ENCODE measurements around the gene SP140. TPM values are rescaled to one million over a fixed set of nuclear protein-coding genes. Genes with fewer than 3 reads are reported as not detected.

SP140 gene
- total and polyA plus RNA-seq, 9 of the 15 experiments (the other 6 are each of a cell fraction or from before 2014, with no cell fraction given) = 0.04 to 1.1 (median 0.57) TPM; not detected in 1

GRCh38 chr2:230326453-230327417 lies 101.2 kb downstream of the SP140 start, which contains the start of gene SP140L (continued):
- no peak for TF ChIP-seq CLOCK (CRISPR knock-in tag; IDR thresholded peaks at IDR 0.05; ENCODE audit: borderline replicate concordance)
- TF ChIP-seq JUND (IDR thresholded peaks at IDR 0.05; ENCODE audit: borderline replicate concordance, low read depth, low read length) = peak; percentile 89
- peak; percentile 75; the same call in 1 of the 3 replicates for TF ChIP-seq JUND (tag; IDR thresholded peaks at IDR 0.05; ENCODE audit: borderline replicate concordance, low read depth, low read length)
- no peak for TF ChIP-seq ZHX1 (conservative IDR thresholded peaks at IDR 0.05; ENCODE audit: low read length)
- TF ChIP-seq PHTF2 (CRISPR knock-in tag; IDR thresholded peaks at IDR 0.05) = no peak
- no peak for TF ChIP-seq CEBPG (CRISPR knock-in tag; IDR thresholded peaks at IDR 0.05)
- TF ChIP-seq CEBPG (tag; conservative IDR thresholded peaks at IDR 0.05 in 1 of 2, IDR thresholded peaks at IDR 0.05 in 1 of 2) = peak in 1 of 2 experiments; percentile 58; a peak in 2 of 4 replicates
- TF ChIP-seq ETV6 (IDR thresholded peaks at IDR 0.05; ENCODE audit: borderline replicate concordance in 1 of 2, low read depth in 2 of 2, low read length in 1 of 2) = no peak
- TF ChIP-seq ETV6 (CRISPR knock-in tag; IDR thresholded peaks at IDR 0.05; ENCODE audit: borderline replicate concordance) = no peak
- TF ChIP-seq NFYB (IDR thresholded peaks at IDR 0.05; ENCODE audit: extremely low read depth, insufficient read length) = no peak
- TF ChIP-seq ETV1 (tag; conservative IDR thresholded peaks at IDR 0.05; ENCODE audit: low read depth) = 0 out of 2 replicates have a peak, but pooled peaks have one; percentile 27
- TF ChIP-seq EP300 (IDR thresholded peaks at IDR 0.05; ENCODE audit: low read length) = 0 out of 2 replicates have a peak, but pooled peaks have one; percentile 24
- peak; percentile 93 for TF ChIP-seq GABPA (tag; conservative IDR thresholded peaks at IDR 0.05; ENCODE audit: low read depth)
- no peak for TF ChIP-seq ZNF239 (CRISPR knock-in tag; IDR thresholded peaks at IDR 0.05)
- no peak for TF ChIP-seq THRAP3 (IDR thresholded peaks at IDR 0.05; ENCODE audit: borderline replicate concordance)
- no peak for TF ChIP-seq HES1 (IDR thresholded peaks at IDR 0.05; ENCODE audit: low read depth)
- no peak for TF ChIP-seq SMARCA4 (IDR thresholded peaks at IDR 0.05)
- TF ChIP-seq CBX3 (IDR thresholded peaks at IDR 0.05; ENCODE audit: borderline replicate concordance in 1 of 2, low read length in 2 of 2) = 0 out of 3 replicates have a peak, but pooled peaks of 1 of the 2 experiments have one; percentile 15
- TF ChIP-seq ZNF589 (CRISPR knock-in tag; IDR thresholded peaks at IDR 0.05; ENCODE audit: low read depth) = no peak
- TF ChIP-seq SRF (CRISPR knock-in tag; IDR thresholded peaks at IDR 0.05) = peak in 1 of 2 experiments; percentile 92; a peak in 2 of 4 replicates
